ENCODE measurements around the gene TCF4.

Gene TCF4

GRCh38 chr18:55361492-55362250 is 226.3 kb downstream of the TCF4 start:
- DNase-seq (ENCODE audit: low read depth in 1 of 2, low spot score in 1 of 2) = no peak
- H3K4me3 ChIP-seq (replicated peaks; ENCODE audit: insufficient read depth, low read length) = no peak overlapping the region
- no peak for TF ChIP-seq REST (IDR thresholded peaks at IDR 0.05; ENCODE audit: insufficient replicate concordance, low read depth)
- no peak for TF ChIP-seq SPI1 (IDR thresholded peaks at IDR 0.05; ENCODE audit: borderline replicate concordance, low read depth)
- TF ChIP-seq CTCF (IDR thresholded peaks at IDR 0.05; ENCODE audit: insufficient read depth, low read length) = no peak
- no peak for TF ChIP-seq GABPA (IDR thresholded peaks at IDR 0.05; ENCODE audit: low read depth)
- TF ChIP-seq POLR2AphosphoS5 (IDR thresholded peaks at IDR 0.05; ENCODE audit: low read depth) = no peak
- no peaks in the 10 kb centered on the region for H3K27me3 ChIP-seq (ENCODE audit: insufficient read depth, poor library complexity, severe bottlenecking)
- H3K27ac ChIP-seq (replicated peaks) = no peak overlapping the region

DNA sequence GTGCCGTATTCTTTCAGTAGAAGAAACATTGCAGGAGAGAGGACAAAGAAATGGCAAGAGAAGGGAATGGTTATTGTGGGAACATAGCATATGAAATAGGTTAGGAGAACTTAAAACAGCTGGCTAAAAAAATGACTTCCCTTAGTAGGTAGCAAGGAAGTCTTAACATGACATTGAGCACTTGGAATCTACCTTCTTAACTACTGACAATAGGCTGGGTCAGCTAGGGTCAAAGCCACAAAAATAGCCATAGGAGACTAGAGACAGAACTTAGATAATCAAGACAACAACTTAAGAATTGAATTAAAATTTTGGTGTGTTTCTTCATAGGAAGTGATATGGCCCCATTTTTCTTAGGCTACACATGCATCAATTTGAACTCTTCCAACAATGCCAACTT is 227.9 kb downstream of the TCF4 start:
- TF ChIP-seq SPI1 (IDR thresholded peaks at IDR 0.05; ENCODE audit: borderline replicate concordance, low read depth) (no peak), REST (IDR thresholded peaks at IDR 0.05; ENCODE audit: insufficient replicate concordance, low read depth) (no peak), CTCF (IDR thresholded peaks at IDR 0.05; ENCODE audit: insufficient read depth, low read length) (no peak), GABPA (IDR thresholded peaks at IDR 0.05; ENCODE audit: low read depth) (no peak), POLR2AphosphoS5 (IDR thresholded peaks at IDR 0.05; ENCODE audit: low read depth) (no peak)
- Histone ChIP-seq H3K27me3 (ENCODE audit: insufficient read depth, poor library complexity, severe bottlenecking) (no peaks in the 10 kb centered on the region), H3K4me3 (replicated peaks; ENCODE audit: insufficient read depth, low read length) (no peak overlapping the region), H3K27ac (replicated peaks) (no peak overlapping the region)
- DNase-seq (ENCODE audit: low read depth in 1 of 2, low spot score in 1 of 2) = no peak

DNA sequence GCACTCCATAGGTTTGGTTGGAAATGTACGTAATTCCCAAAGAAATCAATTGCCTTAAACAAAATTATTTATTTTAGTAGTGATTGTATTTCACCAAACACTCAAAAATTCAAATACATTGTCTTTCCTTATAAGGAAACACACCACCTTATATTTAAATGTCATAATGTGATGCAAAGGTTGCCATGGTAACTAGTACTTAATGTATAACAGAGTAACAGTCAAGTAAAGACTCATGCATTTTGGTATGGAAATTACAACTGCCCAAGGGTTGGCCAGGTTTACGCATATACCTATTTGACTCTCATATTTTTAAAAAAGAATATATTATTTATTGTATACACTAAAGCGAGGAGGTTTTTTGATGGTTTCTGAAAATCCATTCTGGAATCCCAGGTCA is 231.2 kb downstream of the TCF4 start:
- no peak for DNase-seq (ENCODE audit: low read depth in 1 of 2, low spot score in 1 of 2)

More for the DNA sequence above, 231.2 kb downstream of the TCF4 start:
- TF ChIP-seq POLR2AphosphoS5 (IDR thresholded peaks at IDR 0.05; ENCODE audit: low read depth) = no peak
- TF ChIP-seq CTCF (IDR thresholded peaks at IDR 0.05; ENCODE audit: insufficient read depth, low read length) = no peak
- TF ChIP-seq SPI1 (IDR thresholded peaks at IDR 0.05; ENCODE audit: borderline replicate concordance, low read depth) = no peak
- no peak for TF ChIP-seq REST (IDR thresholded peaks at IDR 0.05; ENCODE audit: insufficient replicate concordance, low read depth)
- TF ChIP-seq GABPA (IDR thresholded peaks at IDR 0.05; ENCODE audit: low read depth) = no peak
- Histone ChIP-seq H3K27me3 (ENCODE audit: insufficient read depth, poor library complexity, severe bottlenecking) (peaks cover 2% of the 10 kb centered on the region), H3K4me3 (replicated peaks; ENCODE audit: insufficient read depth, low read length) (no peak overlapping the region), H3K27ac (replicated peaks) (no peak overlapping the region)

Measured in HL-60 (cell line).